Measurements from ENCODE around the gene GNG12.
"Not testable (repeated sequence)": the region's sequence is repeated elsewhere in the genome, so short reads cannot be mapped to it uniquely, and the experiment has no call there.

Gene GNG12

DNA sequence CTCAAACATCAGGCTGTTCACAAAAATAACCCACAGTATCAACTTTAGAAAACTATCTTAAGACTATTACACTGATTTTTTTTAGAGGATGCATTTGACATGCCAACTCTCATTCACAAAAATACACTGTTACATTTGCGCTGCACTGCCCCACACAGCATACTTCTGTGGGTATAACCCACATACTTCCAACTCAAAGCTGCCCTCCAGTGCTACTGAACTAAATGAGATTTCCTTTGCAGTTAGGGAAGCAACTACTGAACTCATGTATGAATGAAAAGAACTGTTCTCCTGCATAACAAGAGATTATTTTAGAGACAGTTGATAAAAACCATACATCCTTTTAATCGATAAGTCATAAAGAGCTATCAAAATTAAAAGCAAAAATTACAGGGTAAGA, 174.0 kb downstream of the GNG12 start:
- TF ChIP-seq, protein P1, sequence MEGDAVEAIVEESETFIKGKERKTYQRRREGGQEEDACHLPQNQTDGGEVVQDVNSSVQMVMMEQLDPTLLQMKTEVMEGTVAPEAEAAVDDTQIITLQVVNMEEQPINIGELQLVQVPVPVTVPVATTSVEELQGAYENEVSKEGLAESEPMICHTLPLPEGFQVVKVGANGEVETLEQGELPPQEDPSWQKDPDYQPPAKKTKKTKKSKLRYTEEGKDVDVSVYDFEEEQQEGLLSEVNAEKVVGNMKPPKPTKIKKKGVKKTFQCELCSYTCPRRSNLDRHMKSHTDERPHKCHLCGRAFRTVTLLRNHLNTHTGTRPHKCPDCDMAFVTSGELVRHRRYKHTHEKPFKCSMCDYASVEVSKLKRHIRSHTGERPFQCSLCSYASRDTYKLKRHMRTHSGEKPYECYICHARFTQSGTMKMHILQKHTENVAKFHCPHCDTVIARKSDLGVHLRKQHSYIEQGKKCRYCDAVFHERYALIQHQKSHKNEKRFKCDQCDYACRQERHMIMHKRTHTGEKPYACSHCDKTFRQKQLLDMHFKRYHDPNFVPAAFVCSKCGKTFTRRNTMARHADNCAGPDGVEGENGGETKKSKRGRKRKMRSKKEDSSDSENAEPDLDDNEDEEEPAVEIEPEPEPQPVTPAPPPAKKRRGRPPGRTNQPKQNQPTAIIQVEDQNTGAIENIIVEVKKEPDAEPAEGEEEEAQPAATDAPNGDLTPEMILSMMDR (conservative IDR thresholded peaks at IDR 0.05; ENCODE audit: low read depth): no peak
- no peak for DNase-seq (ENCODE audit: low spot score)
- ChIA-PET POLR2A (ENCODE audit: low non-redundant PET) (no interaction called here), CTCF (interaction anchor here (0.6 kb wide), 1 partner anchor 159 kb away, joined by 4 read pairs; no protein-coding TSS in a partner anchor)
- H3K27ac ChIP-seq: no peak overlapping the region

DNA sequence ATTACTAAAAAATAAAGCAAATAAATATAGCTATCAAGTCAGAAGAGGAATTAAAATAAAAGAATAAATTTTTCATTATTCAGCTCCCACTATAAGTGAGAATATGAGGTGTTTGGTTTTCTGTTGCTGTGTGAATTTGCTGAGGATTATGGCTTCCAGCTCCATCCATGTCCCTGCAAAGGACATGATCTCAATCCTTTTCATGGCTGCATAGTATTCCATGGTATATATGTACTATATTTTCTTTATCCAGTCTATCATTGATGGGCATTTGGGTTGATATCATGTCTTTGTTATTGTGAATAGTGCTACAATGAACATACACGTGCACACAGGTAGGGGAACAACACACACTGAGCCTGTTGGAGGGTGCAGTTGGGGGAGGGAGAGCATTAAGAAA, 176.1 kb downstream of the GNG12 start:
- CTCF ChIA-PET; POLR2A ChIA-PET (ENCODE audit: low non-redundant PET); H3K27ac ChIP-seq; DNase-seq (ENCODE audit: low spot score): not testable (repeated sequence)

DNA sequence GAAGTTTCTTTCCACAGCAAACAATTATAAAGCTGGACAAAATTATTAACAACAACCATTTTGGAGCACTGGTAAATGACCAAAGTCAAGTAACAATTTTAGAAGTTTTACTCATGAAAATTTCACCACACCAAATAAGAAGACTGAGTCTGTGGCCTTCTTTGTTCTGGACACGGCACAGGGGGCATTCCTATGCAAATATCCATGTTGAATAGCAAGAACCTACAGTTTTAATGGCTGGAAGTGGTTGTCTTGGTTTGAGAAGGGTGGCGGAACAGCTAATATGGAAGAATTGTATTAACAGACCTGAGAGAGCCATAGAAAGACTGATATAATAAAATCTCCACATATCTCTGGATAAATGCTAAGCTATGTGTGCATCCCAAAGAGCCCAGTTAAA, 177.7 kb downstream of the GNG12 start:
- DNase-seq (ENCODE audit: low spot score): no peak
- H3K27ac ChIP-seq: no peak overlapping the region
- TF ChIP-seq, protein P1 (conservative IDR thresholded peaks at IDR 0.05; ENCODE audit: low read depth): no peak
- CTCF ChIA-PET: interaction anchor here (0.6 to 1.4 kb wide), 2 partner anchors 85 to 462 kb away, joined by 3 read pairs; no protein-coding TSS in a partner anchor
- POLR2A ChIA-PET (ENCODE audit: low non-redundant PET): no interaction called here

DNA sequence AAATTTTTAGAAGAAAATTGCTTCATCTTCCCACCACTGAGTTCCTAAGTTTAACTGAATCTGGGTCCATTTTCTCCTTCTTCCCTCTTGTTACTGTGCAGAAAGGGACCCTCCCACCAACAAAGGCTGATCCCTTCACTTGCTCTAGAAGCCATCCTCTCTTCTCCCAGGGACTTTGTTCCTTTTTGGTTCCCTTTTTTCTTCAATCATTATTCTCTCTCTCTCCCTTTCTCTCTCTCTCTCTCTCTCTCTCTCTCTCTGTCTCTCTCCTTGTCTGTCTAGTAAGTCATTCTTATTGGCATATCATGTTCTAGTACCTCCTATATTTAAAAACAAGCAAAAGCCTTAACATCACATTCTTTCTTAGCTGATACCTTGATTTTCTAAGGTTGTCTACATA, 180.0 kb downstream of the GNG12 start:
- ChIA-PET CTCF (no interaction called here), POLR2A (ENCODE audit: low non-redundant PET) (no interaction called here)
- DNase-seq (ENCODE audit: low spot score): no peak
- no peak overlapping the region for H3K27ac ChIP-seq
- TF ChIP-seq, protein P1 (conservative IDR thresholded peaks at IDR 0.05; ENCODE audit: low read depth): no peak

DNA sequence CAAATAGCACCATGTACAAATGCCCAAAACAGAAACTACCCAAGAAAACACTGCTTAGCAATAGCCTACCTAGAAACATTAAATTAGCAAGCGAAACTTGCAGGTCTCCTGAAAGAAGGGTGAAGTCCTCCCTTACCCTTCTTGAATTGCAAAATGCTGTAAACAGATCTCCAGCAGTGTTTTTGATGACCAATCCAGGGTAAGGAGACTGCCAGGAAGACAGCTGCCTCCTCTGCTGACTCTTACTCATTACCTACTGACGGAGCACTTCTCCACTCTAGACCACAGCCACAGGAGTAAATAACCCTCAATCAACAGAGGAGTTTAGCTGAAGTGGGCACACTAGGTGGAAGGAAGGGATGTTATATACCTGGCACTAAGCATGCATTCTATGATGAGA, 180.5 kb downstream of the GNG12 start:
- TF ChIP-seq, protein P1 (conservative IDR thresholded peaks at IDR 0.05; ENCODE audit: low read depth): no peak
- CTCF ChIA-PET: no interaction called here
- POLR2A ChIA-PET (ENCODE audit: low non-redundant PET): no interaction called here
- H3K27ac ChIP-seq: no peak overlapping the region
- DNase-seq (ENCODE audit: low spot score): no peak

Data from RWPE1 (cell line).